ENCODE results near the gene NEDD4.
"Not testable (repeated sequence)": the region's sequence is repeated elsewhere in the genome, so short reads cannot be mapped to it uniquely, and the experiment has no call there.

The NEDD4 gene

GRCh38 chr15:55879181-55879580 lies 114.2 kb downstream of the NEDD4 start:
- no peak for DNase-seq

GRCh38 chr15:55873024-55873720 lies 120.2 kb downstream of the NEDD4 start:
- DNase-seq = no peak

- DNase-seq = no peak
Observed at GRCh38 chr15:55872471-55872870, 120.9 kb downstream of the NEDD4 start.

GRCh38 chr15:55869660-55870059 lies 123.8 kb downstream of the NEDD4 start:
- no peak for DNase-seq

- no peak for DNase-seq
Observed at GRCh38 chr15:55868707-55869106, 124.7 kb downstream of the NEDD4 start.

GRCh38 chr15:55868291-55868690 lies 125.1 kb downstream of the NEDD4 start:
- DNase-seq = not testable (repeated sequence)

GRCh38 chr15:55863911-55864310 lies 129.5 kb downstream of the NEDD4 start:
- no peak for DNase-seq

- DNase-seq = no peak
Observed at GRCh38 chr15:55861115-55861514, 132.3 kb downstream of the NEDD4 start.

GRCh38 chr15:55860468-55860867 lies 132.9 kb downstream of the NEDD4 start:
- no peak for DNase-seq

GRCh38 chr15:55859681-55860080 lies 133.7 kb downstream of the NEDD4 start:
- DNase-seq = no peak

GRCh38 chr15:55858661-55859060 lies 134.8 kb downstream of the NEDD4 start:
- DNase-seq = no peak

GRCh38 chr15:55856506-55857164 lies 136.8 kb downstream of the NEDD4 start:
- DNase-seq = no peak

- no peak for DNase-seq
Observed at GRCh38 chr15:55853134-55853533, 140.3 kb downstream of the NEDD4 start.

GRCh38 chr15:55846116-55846707 lies 147.2 kb downstream of the NEDD4 start:
- DNase-seq = no peak

- DNase-seq = not testable (repeated sequence)
Observed at GRCh38 chr15:55842897-55843296, 150.5 kb downstream of the NEDD4 start.

- DNase-seq = no peak
Observed at GRCh38 chr15:55835866-55836265, 157.5 kb downstream of the NEDD4 start.

- no peak for DNase-seq
Observed at GRCh38 chr15:55834331-55834730, 159.1 kb downstream of the NEDD4 start.

- no peak for DNase-seq
Observed at GRCh38 chr15:55829826-55830225, 163.6 kb downstream of the NEDD4 start.

- no peak for DNase-seq
Observed at GRCh38 chr15:55827955-55828354, 165.5 kb downstream of the NEDD4 start.

- DNase-seq = no peak
Observed at GRCh38 chr15:55827204-55827603, 166.2 kb downstream of the NEDD4 start.

- DNase-seq = no peak
Observed at GRCh38 chr15:55824857-55825613, 168.4 kb downstream of the NEDD4 start.

- DNase-seq = no peak
Observed at GRCh38 chr15:55823699-55824340, 169.6 kb downstream of the NEDD4 start.

GRCh38 chr15:55823191-55823670 lies 170.2 kb downstream of the NEDD4 start:
- DNase-seq = no peak
